NCI-H510A (cell line): ENCODE data around the gene LSM14B.
"Not testable (repeated sequence)": the region's sequence is repeated elsewhere in the genome, so short reads cannot be mapped to it uniquely, and the experiment has no call there.

Source experiments
- DNase-seq: peaks from one replicate; lab custom pipeline; 2025; lab: John Stamatoyannopoulos, UW

Gene LSM14B

GRCh38 chr20:62147528-62147927 is 25.3 kb downstream of the LSM14B start:
- DNase-seq, result no peak

- not testable (repeated sequence) for DNase-seq
Observed at GRCh38 chr20:62148383-62148782, 26.1 kb downstream of the LSM14B start.

GRCh38 chr20:62148908-62149314 is 26.6 kb downstream of the LSM14B start:
- no peak for DNase-seq

- no peak for DNase-seq
Observed at GRCh38 chr20:62149532-62150309, 27.4 kb downstream of the LSM14B start.

GRCh38 chr20:62150310-62150575 is 28.0 kb downstream of the LSM14B start:
- no peak for DNase-seq

- no peak for DNase-seq
Observed at GRCh38 chr20:62151225-62151624, 28.9 kb downstream of the LSM14B start.

GRCh38 chr20:62151835-62152364 is 29.6 kb downstream of the LSM14B start:
- DNase-seq, result no peak

- DNase-seq, result no peak
Observed at GRCh38 chr20:62155428-62156253, 33.4 kb downstream of the LSM14B start.

GRCh38 chr20:62156254-62156556 is 33.9 kb downstream of the LSM14B start:
- no peak for DNase-seq

GRCh38 chr20:62156592-62157386 is 34.5 kb downstream of the LSM14B start:
- DNase-seq, result peak; percentile 45

- DNase-seq, result no peak
Observed at GRCh38 chr20:62157387-62158087, 35.3 kb downstream of the LSM14B start.

GRCh38 chr20:62158088-62158400 is 35.8 kb downstream of the LSM14B start:
- no peak for DNase-seq

GRCh38 chr20:62158541-62158940 is 36.3 kb downstream of the LSM14B start:
- no peak for DNase-seq

- DNase-seq, result no peak
Observed at GRCh38 chr20:62159052-62159451, 36.8 kb downstream of the LSM14B start.

- DNase-seq, result no peak
Observed at GRCh38 chr20:62159839-62160238, 37.6 kb downstream of the LSM14B start.

GRCh38 chr20:62160253-62160652 is 38.0 kb downstream of the LSM14B start:
- DNase-seq, result no peak

GRCh38 chr20:62160876-62161275 is 38.6 kb downstream of the LSM14B start:
- no peak for DNase-seq

GRCh38 chr20:62161347-62161746 is 39.1 kb downstream of the LSM14B start:
- no peak for DNase-seq

GRCh38 chr20:62162765-62163484 is 40.6 kb downstream of the LSM14B start:
- no peak for DNase-seq

GRCh38 chr20:62163485-62163865 is 41.2 kb downstream of the LSM14B start:
- no peak for DNase-seq

- no peak for DNase-seq
Observed at GRCh38 chr20:62163986-62164762, 41.9 kb downstream of the LSM14B start.
